CD4-positive, alpha-beta memory T cell (primary cell): ENCODE measurements around the gene ZBTB11. TPM values are rescaled to one million over a fixed set of nuclear protein-coding genes. Genes with fewer than 3 reads are reported as not detected.
A peak's percentile ranks its signal among the peaks of the same experiment; 100 is the strongest.

Source experiments
- CTCF ChIA-PET: fragments of 350-600 bp; sonication (Branson Sonifier 250); formaldehyde crosslinking; loops from one replicate; lab custom pipeline; 2021; ENCODE audit warnings: inconsistent platforms; ENCODE audit not compliant: partially characterized antibody; lab: Charles Lee
- POLR2A ChIA-PET: fragments of 350-600 bp; sonication (Branson Sonifier 250); formaldehyde crosslinking; loops from one replicate; lab custom pipeline; 2021; ENCODE audit not compliant: partially characterized antibody; lab: Charles Lee
- DNase-seq, 5 donors: peaks; one replicate each; pipeline versions ENCODE4 v3.0.0 to v3.0.0-alpha.2; 2020 to 2022; ENCODE audit warnings: mixed read lengths in 1 of 5
- H3K27ac ChIP-seq: one replicate; pipeline ENCODE4 v1.7.0; 2013; ENCODE audit warnings: low read depth, low read length
- H3K27me3 ChIP-seq: 2 replicates; pipeline ENCODE4 v1.7.0; 2013; ENCODE audit warnings: mild to moderate bottlenecking, low read length, moderate library complexity; ENCODE audit not compliant: insufficient read depth
- H3K36me3 ChIP-seq: 2 replicates; pipeline ENCODE4 v1.7.0; 2013; ENCODE audit warnings: mild to moderate bottlenecking, low read length, moderate library complexity; ENCODE audit not compliant: insufficient read depth
- H3K4me1 ChIP-seq: 2 replicates; pipeline ENCODE4 v1.7.0; 2013; ENCODE audit warnings: mild to moderate bottlenecking, low read length, moderate library complexity; ENCODE audit not compliant: insufficient read depth
- H3K4me3 ChIP-seq, 2 donors: one replicate each; pipeline ENCODE4 v1.7.0; 2013; ENCODE audit warnings: low read length in 2 of 2, mild to moderate bottlenecking in 1 of 2
- H3K9me3 ChIP-seq, 2 donors: one replicate each; pipeline ENCODE4 v1.7.0; 2013; ENCODE audit warnings: low read length in 2 of 2, control low read depth in 1 of 2; ENCODE audit not compliant: control insufficient read depth in 1 of 2
- H3K27ac Mint-ChIP-seq, 7 donors: one replicate each; pipeline ENCODE4 v1.8.0; 2020 to 2021; ENCODE audit warnings: mixed read lengths in 7 of 7, mild to moderate bottlenecking in 6 of 7, inconsistent platforms in 3 of 7, moderate library complexity in 3 of 7
- H3K27me3 Mint-ChIP-seq, 2 donors: one replicate each; pipeline ENCODE4 v1.8.0; 2020 to 2021; ENCODE audit warnings: mixed read lengths in 2 of 2
- H3K36me3 Mint-ChIP-seq, 2 donors: one replicate each; pipeline ENCODE4 v1.8.0; 2020 to 2021; ENCODE audit warnings: mixed read lengths in 2 of 2, inconsistent platforms in 1 of 2, mild to moderate bottlenecking in 1 of 2
- H3K4me1 Mint-ChIP-seq, 4 donors: one replicate each; pipeline ENCODE4 v1.8.0; 2020 to 2021; ENCODE audit warnings: mixed read lengths in 4 of 4, mild to moderate bottlenecking in 1 of 4
- H3K4me3 Mint-ChIP-seq, 8 donors: one replicate each; pipeline ENCODE4 v1.8.0; 2020 to 2021; ENCODE audit warnings: mixed read lengths in 8 of 8, mild to moderate bottlenecking in 7 of 8, moderate library complexity in 6 of 8, inconsistent platforms in 3 of 8
- H3K9me3 Mint-ChIP-seq, 8 donors: one replicate each; pipeline ENCODE4 v1.8.0; 2020 to 2021; ENCODE audit warnings: mixed read lengths in 8 of 8, mild to moderate bottlenecking in 5 of 8, inconsistent platforms in 3 of 8, moderate library complexity in 1 of 8
- intact Hi-C: fragments of 100-400 bp; cut with micrococcal nuclease; formaldehyde crosslinking; loops from one replicate; pipeline ENCODE4 v1.15.1; 2023
- polyA plus RNA-seq, 2 donors: library from polyadenylated mRNA; unstranded; fragments of 300-500 nt; fragmentation: Illumina TruSeq; gene quantifications; one replicate each; pipeline ENCODE4 v1.2.3, GENCODE V29; 2021
- total RNA-seq, 2 experiments: library from RNA; stranded (reverse); gene quantifications; one replicate each; pipeline ENCODE4 v1.2.3, GENCODE V29; 2021

ZBTB11 gene
- total and polyA plus RNA-seq, 4 experiments from 2014 or later, result 8.9 to 50.8 (median 31.3) TPM

GRCh38 chr3:101667844-101668243 is 9.1 kb downstream of the ZBTB11 start:
- Histone ChIP-seq H3K36me3 (peaks cover 51% of the 10 kb centered on the region), H3K4me1 (peaks cover 3% of the 10 kb centered on the region), H3K27ac (no peak overlapping the region), H3K9me3 (no peaks in the 10 kb centered on the region), H3K27me3 (no peaks in the 10 kb centered on the region), H3K4me3 (no peak overlapping the region)
- H3K27me3 Mint-ChIP-seq, result no peaks in the 10 kb centered on the region
- H3K4me1 Mint-ChIP-seq, result peaks cover 14 to 16% (median 15%) of the 10 kb centered on the region in 4 donors
- DNase-seq, result no peak
- peaks cover 61 to 71% of the 10 kb centered on the region in 2 donors for H3K36me3 Mint-ChIP-seq
- intact Hi-C loops, result no loop called here
- ChIA-PET POLR2A (interaction anchor here (1.2 kb wide), 1 partner anchor 9 kb away, joined by 5 read pairs; the partner anchor contains the start of gene ZBTB11), CTCF (no interaction called here)
- H3K9me3 Mint-ChIP-seq, result no peaks in the 10 kb centered on the region
- H3K4me3 Mint-ChIP-seq, result no peak overlapping the region
- H3K27ac Mint-ChIP-seq, result no peak overlapping the region

- no peak overlapping the region for H3K27ac Mint-ChIP-seq
- no peaks in the 10 kb centered on the region for H3K9me3 Mint-ChIP-seq
- DNase-seq, result no peak
- ChIA-PET POLR2A (interaction anchor here (1.2 kb wide), 1 partner anchor 10 kb away, joined by 5 read pairs; the partner anchor contains the start of gene ZBTB11), CTCF (no interaction called here)
- Histone ChIP-seq H3K9me3 (no peaks in the 10 kb centered on the region), H3K4me3 (no peak overlapping the region), H3K36me3 (peaks cover 51% of the 10 kb centered on the region), H3K27ac (no peak overlapping the region), H3K4me1 (no peaks in the 10 kb centered on the region), H3K27me3 (no peaks in the 10 kb centered on the region)
- peaks cover 11% of the 10 kb centered on the region in 4 donors for H3K4me1 Mint-ChIP-seq
- peaks cover 60 to 66% of the 10 kb centered on the region in 2 donors for H3K36me3 Mint-ChIP-seq
- no peak overlapping the region for H3K4me3 Mint-ChIP-seq
- intact Hi-C loops, result no loop called here
- no peaks in the 10 kb centered on the region for H3K27me3 Mint-ChIP-seq
These were observed 9.6 kb downstream of the ZBTB11 start for GRCh38 chr3:101667331-101667730.

- DNase-seq, result no peak
- Mint-ChIP-seq H3K4me1 (peaks cover 0 to 4% (median 2%) of the 10 kb centered on the region in 4 donors), H3K27ac (no peak overlapping the region), H3K36me3 (peaks cover 61 to 62% of the 10 kb centered on the region in 2 donors), H3K4me3 (no peak overlapping the region), H3K9me3 (no peaks in the 10 kb centered on the region), H3K27me3 (no peaks in the 10 kb centered on the region)
- ChIA-PET CTCF (interaction anchor here (2.0 kb wide), 1 partner anchor 92 kb away, joined by 5 read pairs; the partner anchor contains the start of gene PCNP), POLR2A (interaction anchor here (1.4 kb wide), 1 partner anchor 9 kb away, joined by 4 read pairs; no protein-coding TSS in a partner anchor)
- H3K27ac ChIP-seq, result no peak overlapping the region
- no peaks in the 10 kb centered on the region for H3K4me1 ChIP-seq
- H3K9me3 ChIP-seq, result no peaks in the 10 kb centered on the region
- intact Hi-C loops, result no loop called here
- no peak overlapping the region for H3K4me3 ChIP-seq
- no peaks in the 10 kb centered on the region for H3K27me3 ChIP-seq
- peaks cover 48% of the 10 kb centered on the region for H3K36me3 ChIP-seq
These were observed 11.1 kb downstream of the ZBTB11 start for GRCh38 chr3:101665851-101666250.

- no peak overlapping the region for H3K4me3 Mint-ChIP-seq
- intact Hi-C loops, result no loop called here
- H3K36me3 ChIP-seq, result peaks cover 51% of the 10 kb centered on the region
- H3K4me1 ChIP-seq, result no peaks in the 10 kb centered on the region
- peak overlapping the region in 3 of 7 donors; percentile 10 to 21 (median 12) for H3K27ac Mint-ChIP-seq
- no peaks in the 10 kb centered on the region for H3K27me3 Mint-ChIP-seq
- no peak overlapping the region for H3K4me3 ChIP-seq
- H3K36me3 Mint-ChIP-seq, result peaks cover 62 to 65% of the 10 kb centered on the region in 2 donors
- no peak overlapping the region for H3K27ac ChIP-seq
- H3K4me1 Mint-ChIP-seq, result peaks cover 0 to 5% (median 1%) of the 10 kb centered on the region in 4 donors
- POLR2A ChIA-PET, result interaction anchor here (1.4 kb wide), 1 partner anchor 10 kb away, joined by 4 read pairs; no protein-coding TSS in a partner anchor
- no peak for DNase-seq
- CTCF ChIA-PET, result interaction anchor here (2.0 kb wide), 1 partner anchor 92 kb away, joined by 5 read pairs; the partner anchor contains the start of gene PCNP
- no peaks in the 10 kb centered on the region for H3K27me3 ChIP-seq
- H3K9me3 Mint-ChIP-seq, result no peaks in the 10 kb centered on the region
- H3K9me3 ChIP-seq, result no peaks in the 10 kb centered on the region
These were observed 11.6 kb downstream of the ZBTB11 start for GRCh38 chr3:101665357-101665756.

GRCh38 chr3:101660714-101661113 is 16.2 kb downstream of the ZBTB11 start:
- Histone ChIP-seq H3K4me3 (no peak overlapping the region), H3K36me3 (peaks cover 64% of the 10 kb centered on the region), H3K27ac (no peak overlapping the region), H3K27me3 (no peaks in the 10 kb centered on the region), H3K9me3 (no peaks in the 10 kb centered on the region), H3K4me1 (no peaks in the 10 kb centered on the region)
- ChIA-PET POLR2A (interaction anchor here (1.1 kb wide), 1 partner anchor 86 kb away, joined by 3 read pairs; no protein-coding TSS in a partner anchor), CTCF (no interaction called here)
- intact Hi-C loops, result no loop called here
- no peak for DNase-seq
- Mint-ChIP-seq H3K36me3 (peaks cover 67 to 69% of the 10 kb centered on the region in 2 donors), H3K4me1 (peaks cover 0 to 5% (median under 1%) of the 10 kb centered on the region in 4 donors), H3K27me3 (no peaks in the 10 kb centered on the region), H3K27ac (peak overlapping the region in 2 of 7 donors; percentile 24 to 71), H3K9me3 (no peaks in the 10 kb centered on the region), H3K4me3 (no peak overlapping the region)

GRCh38 chr3:101656651-101657050 is 20.3 kb downstream of the ZBTB11 start:
- Mint-ChIP-seq H3K9me3 (no peaks in the 10 kb centered on the region), H3K27ac (peak overlapping the region in 1 of 7 donors; percentile 62), H3K4me3 (no peak overlapping the region), H3K4me1 (peaks cover 0 to 4% (median 0%) of the 10 kb centered on the region in 4 donors), H3K27me3 (no peaks in the 10 kb centered on the region), H3K36me3 (peaks cover 62 to 84% of the 10 kb centered on the region in 2 donors)
- no peak for DNase-seq
- H3K4me3 ChIP-seq, result no peak overlapping the region
- intact Hi-C loops, result no loop called here
- H3K36me3 ChIP-seq, result peaks cover 75% of the 10 kb centered on the region
- H3K9me3 ChIP-seq, result no peaks in the 10 kb centered on the region
- POLR2A ChIA-PET, result no interaction called here
- no peaks in the 10 kb centered on the region for H3K4me1 ChIP-seq
- no peak overlapping the region for H3K27ac ChIP-seq
- H3K27me3 ChIP-seq, result no peaks in the 10 kb centered on the region
- CTCF ChIA-PET, result no interaction called here

GRCh38 chr3:101646726-101647125 is 30.2 kb downstream of the ZBTB11 start:
- ChIA-PET POLR2A (no interaction called here), CTCF (no interaction called here)
- Mint-ChIP-seq H3K27me3 (no peaks in the 10 kb centered on the region), H3K4me1 (peaks cover 22 to 35% (median 26%) of the 10 kb centered on the region in 4 donors), H3K4me3 (no peak overlapping the region), H3K27ac (peak overlapping the region in 1 of 7 donors; percentile 46), H3K9me3 (peaks cover 0 to 1% (median 0%) of the 10 kb centered on the region in 8 donors), H3K36me3 (peaks cover 25 to 33% of the 10 kb centered on the region in 2 donors)
- Histone ChIP-seq H3K27me3 (no peaks in the 10 kb centered on the region), H3K4me3 (no peak overlapping the region), H3K4me1 (peaks cover 24% of the 10 kb centered on the region), H3K36me3 (peaks cover 23% of the 10 kb centered on the region), H3K27ac (no peak overlapping the region), H3K9me3 (no peaks in the 10 kb centered on the region)
- no peak for DNase-seq
- intact Hi-C loops, result no loop called here
